IMR-90 (cell line): ENCODE measurements around the gene OR11A1.

Source experiments
- CTCF ChIP-seq: conservative IDR thresholded peaks from 2 replicates; pipeline ENCODE4 v1.5.1; 2012; ENCODE audit warnings: mild to moderate bottlenecking, low read depth, low read length, improper control_type of control experiment
- RFX5 ChIP-seq: IDR thresholded peaks from 2 replicates; pipeline ENCODE4 v1.8.0; 2012; ENCODE audit warnings: low read depth, mild to moderate bottlenecking, low read length, moderate library complexity

GRCh38 chr6:29424168-29424567 is 32.7 kb downstream of the OR11A1 start:
- no peak for TF ChIP-seq RFX5
- no peak for TF ChIP-seq CTCF
